B cell (primary cell): ENCODE measurements around the gene DNAJC3. TPM values are rescaled to one million over a fixed set of nuclear protein-coding genes. Genes with fewer than 3 reads are reported as not detected.

Experiments
- ATAC-seq: fragments of 200-7000 bp; cut with Tn5 transposase; one replicate; pipeline ENCODE4 v1.10.0; 2021; ENCODE audit warnings: low read depth, mild to moderate bottlenecking, moderate number of reproducible peaks, moderate library complexity
- CTCF ChIA-PET: fragments of 350-600 bp; sonication (Branson Sonifier 250); formaldehyde crosslinking; loops from one replicate; lab custom pipeline; 2021; ENCODE audit warnings: antibody characterized with exemption, inconsistent platforms; lab: Charles Lee
- POLR2A ChIA-PET: fragments of 350-600 bp; sonication (Branson Sonifier 250); formaldehyde crosslinking; loops from one replicate; lab custom pipeline; 2021; ENCODE audit warnings: antibody characterized with exemption; lab: Charles Lee
- DNase-seq: peaks from one replicate; pipeline ENCODE4 v3.0.0; 2013
- H2AFZ ChIP-seq: 2 replicates; pipeline ENCODE4 v1.6.1; 2012; ENCODE audit warnings: mild to moderate bottlenecking, low read depth, low read length; ENCODE audit not compliant: insufficient read depth, poor library complexity, severe bottlenecking
- H3K27ac ChIP-seq, 2 donors: 1 replicate in 1 of 2; 2 replicates in 1 of 2; pipeline ENCODE4 v1.5.1; 2012 to 2013; ENCODE audit warnings: low read length in 2 of 2, mild to moderate bottlenecking in 2 of 2, moderate library complexity in 1 of 2
- H3K27me3 ChIP-seq, 4 experiments: fragments of 200-600 bp in 1 of 4; sonication (generic) in 1 of 4; replicated peaks in 1 of 4; 1 replicate in 2 of 4; 2 replicates in 2 of 4; pipeline versions ENCODE4 v1.6.1 to v1.7.0; 2013 to 2016; ENCODE audit warnings: low read length in 3 of 4, mild to moderate bottlenecking in 2 of 4, mixed read lengths in 1 of 4, moderate library complexity in 1 of 4; ENCODE audit not compliant: insufficient read depth in 4 of 4, control insufficient read depth in 3 of 4; ENCODE audit errors: control extremely low read depth in 1 of 4
- H3K36me3 ChIP-seq, 2 experiments: replicated peaks in 1 of 2; 1 replicate in 1 of 2; 2 replicates in 1 of 2; pipeline versions ENCODE4 v1.6.1 to v1.7.1; 2013; ENCODE audit warnings: low read length in 1 of 2; ENCODE audit not compliant: insufficient read depth in 2 of 2, control insufficient read depth in 1 of 2; ENCODE audit errors: control extremely low read depth in 1 of 2, extremely low read depth in 1 of 2
- H3K4me1 ChIP-seq, 2 donors: fragments of 200-600 bp in 1 of 2; sonication (generic) in 1 of 2; 1 replicate in 1 of 2; 2 replicates in 1 of 2; pipeline versions ENCODE4 v1.5.1 to v1.6.1; 2013 to 2017; ENCODE audit warnings: low read length in 2 of 2; ENCODE audit not compliant: control insufficient read depth in 2 of 2, insufficient read depth in 2 of 2
- H3K4me2 ChIP-seq: replicated peaks from 2 replicates; pipeline ENCODE3; 2012; ENCODE audit warnings: mild to moderate bottlenecking, low read depth, low read length; ENCODE audit not compliant: poor library complexity, severe bottlenecking
- H3K4me3 ChIP-seq, 5 experiments: fragments of 200-600 bp in 1 of 5; sonication (generic) in 1 of 5; 1 replicate in 3 of 5; 2 replicates in 2 of 5; pipeline versions ENCODE4 v1.5.1 to v1.7.0; 2011 to 2016; ENCODE audit warnings: low read length in 4 of 5, mild to moderate bottlenecking in 4 of 5, low read depth in 2 of 5, control low read depth in 1 of 5, moderate library complexity in 1 of 5; ENCODE audit not compliant: insufficient read depth in 1 of 5; ENCODE audit errors: control extremely low read depth in 1 of 5, extremely low read depth in 1 of 5
- H3K79me2 ChIP-seq: fragments of 200-600 bp; sonication (generic); one replicate; pipeline ENCODE4 v1.6.0; 2016; ENCODE audit warnings: low read length; ENCODE audit not compliant: control insufficient read depth, insufficient read depth
- H3K9ac ChIP-seq: fragments of 200-600 bp; sonication (generic); 2 replicates; pipeline ENCODE4 v1.6.1; 2017; ENCODE audit warnings: mild to moderate bottlenecking, low read length, moderate library complexity
- H3K9me3 ChIP-seq, 3 donors: one replicate each; pipeline versions ENCODE4 v1.6.1 to v1.7.1; 2013; ENCODE audit warnings: low read length in 2 of 3; ENCODE audit not compliant: control insufficient read depth in 2 of 3, insufficient read depth in 1 of 3; ENCODE audit errors: control extremely low read depth in 1 of 3
- H4K20me1 ChIP-seq: 2 replicates; pipeline ENCODE4 v1.6.0; 2012; ENCODE audit warnings: mild to moderate bottlenecking, low read length; ENCODE audit not compliant: insufficient read depth, control insufficient read depth, poor library complexity, severe bottlenecking
- H3K27ac Mint-ChIP-seq: one replicate; pipeline ENCODE4 v1.8.0; 2021; ENCODE audit warnings: mixed read lengths
- H3K27me3 Mint-ChIP-seq: one replicate; pipeline ENCODE4 v1.8.0; 2021; ENCODE audit warnings: mixed read lengths
- H3K4me1 Mint-ChIP-seq: one replicate; pipeline ENCODE4 v1.8.0; 2021; ENCODE audit warnings: mixed read lengths
- H3K4me3 Mint-ChIP-seq: one replicate; pipeline ENCODE4 v1.8.0; 2021; ENCODE audit warnings: mixed read lengths
- H3K9me3 Mint-ChIP-seq: one replicate; pipeline ENCODE4 v1.8.0; 2022; ENCODE audit warnings: mixed read lengths; ENCODE audit not compliant: insufficient read depth
- EZH2 ChIP-seq: IDR thresholded peaks from 2 replicates; pipeline ENCODE4 v1.6.1; 2012; ENCODE audit warnings: borderline replicate concordance, low read depth, mild to moderate bottlenecking, moderate library complexity, low read length; ENCODE audit not compliant: insufficient read depth, poor library complexity, severe bottlenecking
- WGBS: methylation state at CpG from one replicate; pipeline ENCODE4 v1.1.5; 2013; ENCODE audit warnings: missing lambda C conversion rate; ENCODE audit not compliant: insufficient coverage; 5-methylcytosine and 5-hydroxymethylcytosine counted together
- intact Hi-C: fragments of 100-400 bp; cut with micrococcal nuclease; formaldehyde crosslinking; loops from one replicate; pipeline ENCODE4 v1.10.0; 2022
- polyA minus RNA-seq: library from RNA; depleted of rRNA, polyadenylated mRNA; stranded (reverse); fragments of >200 nt; gene quantifications from 2 replicates; pipeline ENCODE4 v1.2.3, GENCODE V29; 2012
- polyA plus RNA-seq: library from polyadenylated mRNA; depleted of rRNA; stranded (reverse); fragments of >200 nt; gene quantifications from 2 replicates; pipeline ENCODE4 v1.2.3, GENCODE V29; 2012
- total RNA-seq, 2 donors: library from RNA; stranded (reverse); fragments of 120-200 nt in 1 of 2; gene quantifications; 1 replicate in 1 of 2; 2 replicates in 1 of 2; pipeline versions ENCODE4 v1.2.3 to v1.2.4, GENCODE V29; 2013 to 2022
- TF ChIP-seq, protein P1 (sequence below): fragments of 200-600 bp; IDR thresholded peaks from one replicate; pipeline ENCODE4 v1.8.0; 2022; ENCODE audit warnings: antibody characterized with exemption, mild to moderate bottlenecking

Gene DNAJC3, protein sequence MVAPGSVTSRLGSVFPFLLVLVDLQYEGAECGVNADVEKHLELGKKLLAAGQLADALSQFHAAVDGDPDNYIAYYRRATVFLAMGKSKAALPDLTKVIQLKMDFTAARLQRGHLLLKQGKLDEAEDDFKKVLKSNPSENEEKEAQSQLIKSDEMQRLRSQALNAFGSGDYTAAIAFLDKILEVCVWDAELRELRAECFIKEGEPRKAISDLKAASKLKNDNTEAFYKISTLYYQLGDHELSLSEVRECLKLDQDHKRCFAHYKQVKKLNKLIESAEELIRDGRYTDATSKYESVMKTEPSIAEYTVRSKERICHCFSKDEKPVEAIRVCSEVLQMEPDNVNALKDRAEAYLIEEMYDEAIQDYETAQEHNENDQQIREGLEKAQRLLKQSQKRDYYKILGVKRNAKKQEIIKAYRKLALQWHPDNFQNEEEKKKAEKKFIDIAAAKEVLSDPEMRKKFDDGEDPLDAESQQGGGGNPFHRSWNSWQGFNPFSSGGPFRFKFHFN
- total RNA-seq = 12.1 and 13.0 TPM in 2 replicates
- total RNA-seq (2013) = 18.9 TPM
- 2.8 and 5.3 TPM in 2 replicates for polyA plus RNA-seq
- polyA minus RNA-seq = 6.0 and 9.8 TPM in 2 replicates

DNA sequence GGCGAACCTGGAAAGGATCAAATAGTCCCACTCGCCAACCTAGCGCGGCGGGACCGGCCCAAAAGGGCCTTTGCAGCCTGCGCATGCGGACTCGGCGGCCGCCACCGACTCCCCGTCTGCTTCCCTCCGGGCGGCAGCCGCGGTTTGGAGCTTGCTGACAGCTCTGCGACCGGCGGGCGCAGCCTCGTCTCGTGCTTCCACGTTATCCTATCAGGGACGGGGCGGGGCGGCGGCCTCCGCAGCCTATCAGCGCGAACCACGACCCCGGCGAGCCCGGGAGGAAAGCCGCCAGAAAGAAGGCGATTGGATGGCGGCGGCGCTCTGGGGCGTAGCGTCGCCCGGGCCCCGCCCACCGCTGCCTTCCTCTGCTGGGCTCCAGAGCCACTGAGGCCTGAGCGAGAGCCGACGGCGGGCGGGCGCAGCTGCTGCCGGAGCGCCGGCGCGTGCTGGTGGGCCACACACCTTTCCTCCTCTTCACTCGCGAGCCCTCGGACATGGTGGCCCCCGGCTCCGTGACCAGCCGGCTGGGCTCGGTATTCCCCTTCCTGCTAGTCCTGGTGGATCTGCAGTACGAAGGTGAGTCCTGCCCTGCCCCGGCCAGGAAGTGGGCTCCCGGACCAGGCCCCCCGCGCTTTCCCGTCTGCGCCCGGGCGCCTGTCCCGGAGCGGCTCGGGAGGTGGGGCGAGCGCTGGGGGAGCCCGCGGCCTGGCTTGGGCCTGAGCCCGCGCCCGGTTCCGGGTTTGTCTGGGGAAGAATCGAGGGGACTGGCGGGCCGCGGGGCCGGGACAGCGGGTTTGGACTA, at the start of gene DNAJC3:
Gene DNAJC3, plus strand, starts transcription at position 378 of the 802 bp plus-strand sequence. Its CDS starts 117 bp downstream, at position 495.
- CTCF ChIA-PET = interaction anchor here (0.6 to 1.5 kb wide), 2 partner anchors 16 to 296 kb away, joined by 5 read pairs; no protein-coding TSS in a partner anchor

More for the DNA sequence above, at the start of gene DNAJC3:
- Mint-ChIP-seq H3K4me1 (peaks cover 48% of the 10 kb centered on the region), H3K27me3 (no peaks in the 10 kb centered on the region), H3K9me3 (no peaks in the 10 kb centered on the region), H3K4me3 (peak within 1 kb of the TSS; percentile 95), H3K27ac (peak within 1 kb of the TSS; percentile 94)
- peaks cover 0 to under 1% (median 0%) of the 10 kb centered on the region in 3 donors for H3K9me3 ChIP-seq
- POLR2A ChIA-PET = interaction anchor here (0.7 to 1.0 kb wide), 2 partner anchors 22 to 1756 kb away, joined by 3 to 10 read pairs; no protein-coding TSS in a partner anchor
- H3K9ac ChIP-seq = peak within 1 kb of the TSS; percentile 95
- TF ChIP-seq EZH2 = no peak
- TF ChIP-seq, protein P1, sequence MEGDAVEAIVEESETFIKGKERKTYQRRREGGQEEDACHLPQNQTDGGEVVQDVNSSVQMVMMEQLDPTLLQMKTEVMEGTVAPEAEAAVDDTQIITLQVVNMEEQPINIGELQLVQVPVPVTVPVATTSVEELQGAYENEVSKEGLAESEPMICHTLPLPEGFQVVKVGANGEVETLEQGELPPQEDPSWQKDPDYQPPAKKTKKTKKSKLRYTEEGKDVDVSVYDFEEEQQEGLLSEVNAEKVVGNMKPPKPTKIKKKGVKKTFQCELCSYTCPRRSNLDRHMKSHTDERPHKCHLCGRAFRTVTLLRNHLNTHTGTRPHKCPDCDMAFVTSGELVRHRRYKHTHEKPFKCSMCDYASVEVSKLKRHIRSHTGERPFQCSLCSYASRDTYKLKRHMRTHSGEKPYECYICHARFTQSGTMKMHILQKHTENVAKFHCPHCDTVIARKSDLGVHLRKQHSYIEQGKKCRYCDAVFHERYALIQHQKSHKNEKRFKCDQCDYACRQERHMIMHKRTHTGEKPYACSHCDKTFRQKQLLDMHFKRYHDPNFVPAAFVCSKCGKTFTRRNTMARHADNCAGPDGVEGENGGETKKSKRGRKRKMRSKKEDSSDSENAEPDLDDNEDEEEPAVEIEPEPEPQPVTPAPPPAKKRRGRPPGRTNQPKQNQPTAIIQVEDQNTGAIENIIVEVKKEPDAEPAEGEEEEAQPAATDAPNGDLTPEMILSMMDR = no peak
- H4K20me1 ChIP-seq = peaks cover under 1% of the 10 kb centered on the region
- DNase-seq (peak; percentile 99), ATAC-seq (peak; percentile 95)
- intact Hi-C loops = loop anchor here (2.0 to 5.0 kb wide), 4 partner anchors 375 to 1756 kb away; partner anchors contain the start of genes ABCC4, GPR180 and MBNL2
- H3K27ac ChIP-seq = peak within 1 kb of the TSS; percentile 79 to 91
- no peaks in the 10 kb centered on the region for H3K27me3 ChIP-seq
- H3K4me1 ChIP-seq = peaks cover 22 to 27% of the 10 kb centered on the region in 2 donors
- H3K4me2 ChIP-seq = peak within 1 kb of the TSS; percentile 76
- peaks cover 54% of the 10 kb centered on the region for H3K79me2 ChIP-seq
- H3K4me3 ChIP-seq = peak within 1 kb of the TSS; percentile 72 to 98 (median 89)
- peak within 1 kb of the TSS; percentile 99 for H2AFZ ChIP-seq
- no peaks in the 10 kb centered on the region for H3K36me3 ChIP-seq
- WGBS = under 1% methylated on average over 90 of the region's 90 CpGs
